ENCODE measurements around the gene GSX1. TPM values are rescaled to one million over a fixed set of nuclear protein-coding genes. Genes with fewer than 3 reads are reported as not detected.

Gene GSX1
- total RNA-seq, 1 donor from 2014 or later: not detected

- Mint-ChIP-seq H3K27me3 (peaks cover 66% of the 10 kb centered on the region), H3K4me1 (peaks cover 21% of the 10 kb centered on the region), H3K36me3 (ENCODE audit: low read depth) (peaks cover 4% of the 10 kb centered on the region), H3K27ac (peak overlapping the region; percentile 69), H3K9me3 (peaks cover 17% of the 10 kb centered on the region), H3K4me3 (peak overlapping the region; percentile 55)
- intact Hi-C loops (cut with micrococcal nuclease): no loop called here
- no peak for DNase-seq
Measured at GRCh38 chr13:27789153-27789494, 3.2 kb upstream of the GSX1 start.

GRCh38 chr13:27789495-27790303 lies 2.6 kb upstream of the GSX1 start:
- H3K9me3 Mint-ChIP-seq: peaks cover 20% of the 10 kb centered on the region
- peak overlapping the region; percentile 55 for H3K4me3 Mint-ChIP-seq
- intact Hi-C loops (cut with micrococcal nuclease): loop anchor here (2.0 kb wide), 1 partner anchor 133 kb away; no protein-coding TSS in a partner anchor
- peak overlapping the region; percentile 69 for H3K27ac Mint-ChIP-seq
- H3K36me3 Mint-ChIP-seq (ENCODE audit: low read depth): peaks cover 4% of the 10 kb centered on the region
- no peak for DNase-seq
- peaks cover 68% of the 10 kb centered on the region for H3K27me3 Mint-ChIP-seq
- H3K4me1 Mint-ChIP-seq: peaks cover 21% of the 10 kb centered on the region

GRCh38 chr13:27790523-27790922 lies 1.8 kb upstream of the GSX1 start:
- Mint-ChIP-seq H3K27ac (no peak overlapping the region), H3K4me3 (peak overlapping the region; percentile 76)
- intact Hi-C loops (cut with micrococcal nuclease): loop anchor here (2.0 kb wide), 1 partner anchor 132 kb away; no protein-coding TSS in a partner anchor

GRCh38 chr13:27791146-27791900 lies 960 bp upstream of the GSX1 start:
- Mint-ChIP-seq H3K9me3 (peaks cover 20% of the 10 kb centered on the region), H3K4me1 (peaks cover 21% of the 10 kb centered on the region), H3K36me3 (ENCODE audit: low read depth) (peaks cover 4% of the 10 kb centered on the region), H3K27me3 (peaks cover 75% of the 10 kb centered on the region), H3K4me3 (peak overlapping the region; percentile 76), H3K27ac (no peak overlapping the region)
- no peak for DNase-seq
- intact Hi-C loops (cut with micrococcal nuclease): loop anchor here (2.0 kb wide), 1 partner anchor 131 kb away; no protein-coding TSS in a partner anchor

More at GRCh38 chr13:27790523-27790922, 1.8 kb upstream of the GSX1 start:
- no peak for DNase-seq
- Mint-ChIP-seq H3K36me3 (ENCODE audit: low read depth) (peaks cover 4% of the 10 kb centered on the region), H3K27me3 (peaks cover 69% of the 10 kb centered on the region), H3K4me1 (peaks cover 21% of the 10 kb centered on the region), H3K9me3 (peaks cover 20% of the 10 kb centered on the region)

GRCh38 chr13:27791901-27792392 lies 336 bp upstream of the GSX1 start:
- peaks cover 20% of the 10 kb centered on the region for H3K9me3 Mint-ChIP-seq
- DNase-seq: no peak
- peaks cover 77% of the 10 kb centered on the region for H3K27me3 Mint-ChIP-seq
- peak overlapping the region; percentile 46 for H3K27ac Mint-ChIP-seq
- intact Hi-C loops (cut with micrococcal nuclease): loop anchor here (2.0 kb wide), 3 partner anchors 131 to 187 kb away; no protein-coding TSS in a partner anchor
- peaks cover 4% of the 10 kb centered on the region for H3K36me3 Mint-ChIP-seq (ENCODE audit: low read depth)
- peak overlapping the region; percentile 76 for H3K4me3 Mint-ChIP-seq
- peaks cover 21% of the 10 kb centered on the region for H3K4me1 Mint-ChIP-seq

- peaks cover 76% of the 10 kb centered on the region for H3K27me3 Mint-ChIP-seq
- H3K4me1 Mint-ChIP-seq: peaks cover 21% of the 10 kb centered on the region
- no peak for DNase-seq
- H3K27ac Mint-ChIP-seq: no peak overlapping the region
- H3K4me3 Mint-ChIP-seq: no peak overlapping the region
- H3K9me3 Mint-ChIP-seq: peaks cover 14% of the 10 kb centered on the region
- intact Hi-C loops (cut with micrococcal nuclease): loop anchor here (2.0 kb wide), 3 partner anchors 29 to 185 kb away; no protein-coding TSS in a partner anchor
- H3K36me3 Mint-ChIP-seq (ENCODE audit: low read depth): peaks cover 4% of the 10 kb centered on the region
Measured at GRCh38 chr13:27793507-27794367, 1.5 kb downstream of the GSX1 start.

GRCh38 chr13:27794368-27794691 lies 2.0 kb downstream of the GSX1 start:
- intact Hi-C loops (cut with micrococcal nuclease): loop anchor here (2.0 kb wide), 1 partner anchor 28 kb away; no protein-coding TSS in a partner anchor
- no peak overlapping the region for H3K4me3 Mint-ChIP-seq
- H3K27me3 Mint-ChIP-seq: peaks cover 75% of the 10 kb centered on the region
- no peak overlapping the region for H3K27ac Mint-ChIP-seq
- H3K36me3 Mint-ChIP-seq (ENCODE audit: low read depth): peaks cover 4% of the 10 kb centered on the region
- H3K9me3 Mint-ChIP-seq: peaks cover 9% of the 10 kb centered on the region
- peaks cover 17% of the 10 kb centered on the region for H3K4me1 Mint-ChIP-seq
- DNase-seq: no peak

GRCh38 chr13:27794921-27795717 lies 2.8 kb downstream of the GSX1 start:
- H3K9me3 Mint-ChIP-seq: peaks cover 8% of the 10 kb centered on the region
- H3K27me3 Mint-ChIP-seq: peaks cover 76% of the 10 kb centered on the region
- intact Hi-C loops (cut with micrococcal nuclease): loop anchor here (2.0 kb wide), 1 partner anchor 28 kb away; no protein-coding TSS in a partner anchor
- H3K4me3 Mint-ChIP-seq: no peak overlapping the region
- H3K36me3 Mint-ChIP-seq (ENCODE audit: low read depth): peaks cover 4% of the 10 kb centered on the region
- DNase-seq: no peak
- peaks cover 17% of the 10 kb centered on the region for H3K4me1 Mint-ChIP-seq
- H3K27ac Mint-ChIP-seq: no peak overlapping the region

- intact Hi-C loops (cut with micrococcal nuclease): loop anchor here (2.0 kb wide), 1 partner anchor 27 kb away; no protein-coding TSS in a partner anchor
- DNase-seq: no peak
Measured at GRCh38 chr13:27795718-27796019, 3.4 kb downstream of the GSX1 start.

GRCh38 chr13:27796544-27797227 lies 4.4 kb downstream of the GSX1 start:
- intact Hi-C loops (cut with micrococcal nuclease): no loop called here

More at GRCh38 chr13:27795718-27796019, 3.4 kb downstream of the GSX1 start:
- Mint-ChIP-seq H3K36me3 (ENCODE audit: low read depth) (peaks cover 4% of the 10 kb centered on the region), H3K4me1 (peaks cover 15% of the 10 kb centered on the region), H3K27me3 (peaks cover 78% of the 10 kb centered on the region), H3K27ac (no peak overlapping the region), H3K9me3 (peaks cover 8% of the 10 kb centered on the region), H3K4me3 (no peak overlapping the region)

GRCh38 chr13:27797228-27797624 lies 4.9 kb downstream of the GSX1 start:
- Mint-ChIP-seq H3K36me3 (ENCODE audit: low read depth) (no peaks in the 10 kb centered on the region), H3K4me1 (no peaks in the 10 kb centered on the region), H3K9me3 (peaks cover 3% of the 10 kb centered on the region), H3K27me3 (peaks cover 65% of the 10 kb centered on the region), H3K27ac (no peak overlapping the region), H3K4me3 (no peak overlapping the region)
- no peak for DNase-seq
- intact Hi-C loops (cut with micrococcal nuclease): no loop called here

More at GRCh38 chr13:27796544-27797227, 4.4 kb downstream of the GSX1 start:
- H3K9me3 Mint-ChIP-seq: peaks cover 7% of the 10 kb centered on the region
- peaks cover 5% of the 10 kb centered on the region for H3K4me1 Mint-ChIP-seq
- no peak overlapping the region for H3K4me3 Mint-ChIP-seq
- no peak for DNase-seq
- no peak overlapping the region for H3K27ac Mint-ChIP-seq
- peaks cover 71% of the 10 kb centered on the region for H3K27me3 Mint-ChIP-seq
- peaks cover 2% of the 10 kb centered on the region for H3K36me3 Mint-ChIP-seq (ENCODE audit: low read depth)

GRCh38 chr13:27806744-27807387 lies 14.6 kb downstream of the GSX1 start:
- no peaks in the 10 kb centered on the region for H3K36me3 Mint-ChIP-seq (ENCODE audit: low read depth)
- H3K4me3 Mint-ChIP-seq: no peak overlapping the region
- H3K27me3 Mint-ChIP-seq: peaks cover 31% of the 10 kb centered on the region
- no peaks in the 10 kb centered on the region for H3K9me3 Mint-ChIP-seq
- intact Hi-C loops (cut with micrococcal nuclease): no loop called here
- no peak for DNase-seq
- H3K4me1 Mint-ChIP-seq: no peaks in the 10 kb centered on the region
- no peak overlapping the region for H3K27ac Mint-ChIP-seq
